ENCODE measurements around the gene FOXE1. TPM values are rescaled to one million over a fixed set of nuclear protein-coding genes. Genes with fewer than 3 reads are reported as not detected.

The FOXE1 gene
- total RNA-seq, 1 experiment from 2014 or later: not detected

DNA sequence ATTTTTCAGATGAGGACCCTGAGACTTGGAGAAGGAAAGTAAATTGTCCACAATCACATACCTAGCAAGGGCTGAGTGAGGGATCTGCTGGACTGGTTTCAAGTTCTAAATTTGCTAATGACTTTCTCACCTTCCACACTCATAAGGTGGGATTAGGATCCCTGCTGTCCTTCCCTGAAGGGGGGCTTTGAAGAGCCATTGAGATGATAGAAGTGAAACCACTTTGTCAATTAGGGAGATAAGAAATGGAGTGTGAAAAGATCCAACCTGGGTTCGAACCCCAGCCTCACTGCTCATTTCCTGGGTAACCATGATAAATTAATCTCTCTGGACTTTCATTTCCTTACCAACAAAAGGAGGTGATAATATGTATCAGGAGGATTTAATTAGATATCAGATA lies 32.7 kb upstream of the FOXE1 start:
- no TSS peak for BruUV-seq (replicated peaks)
- ATAC-seq: no peak
- RAD21 ChIA-PET (ENCODE audit: low non-redundant PET in 1 of 2, low total read pairs in 2 of 2, uncharacterized antibody in 2 of 2, unreplicated experiment in 2 of 2): no interaction called here
- POLR2A ChIA-PET: no interaction called here
- DNase-seq (ENCODE audit: low read depth, low spot score): no peak
- Histone ChIP-seq H3K79me2 (ENCODE audit: insufficient read depth, low read length) (no peaks in the 10 kb centered on the region), H3K27me3 (ENCODE audit: insufficient read depth, low read length) (no peaks in the 10 kb centered on the region), H3K4me3 (replicated peaks in 1 of 2; ENCODE audit: low read depth in 1 of 2, low read length in 2 of 2) (no peak overlapping the region), H3K9ac (ENCODE audit: low read length) (no peak overlapping the region), H3K4me1 (ENCODE audit: control insufficient read depth in 1 of 2, insufficient read depth in 2 of 2, low read length in 2 of 2) (no peaks in the 10 kb centered on the region), H4K20me1 (ENCODE audit: insufficient read depth) (no peaks in the 10 kb centered on the region), H3K4me2 (ENCODE audit: low read length) (no peak overlapping the region), H3K36me3 (ENCODE audit: control insufficient read depth in 1 of 2, insufficient read depth in 2 of 2, low read length in 2 of 2) (no peaks in the 10 kb centered on the region), H3K9me3 (ENCODE audit: control insufficient read depth in 1 of 2, insufficient read depth in 1 of 2, low read depth in 1 of 2, low read length in 2 of 2) (no peaks in the 10 kb centered on the region), H2AFZ (ENCODE audit: low read depth, low read length, poor library complexity, severe bottlenecking) (no peak overlapping the region), H3K27ac (ENCODE audit: low read depth, low read length) (no peak overlapping the region), H3K9me2 (ENCODE audit: insufficient read depth) (no peaks in the 10 kb centered on the region)
- CTCF ChIA-PET: interaction anchor here (0.9 kb wide), 1 partner anchor 8 kb away, joined by 3 read pairs; no protein-coding TSS in a partner anchor
- no peak for TF ChIP-seq POLR2A (IDR thresholded peaks at IDR 0.05; ENCODE audit: borderline replicate concordance, extremely low read depth, insufficient read depth, insufficient read length)
- no peak for TF ChIP-seq EZH2 (IDR thresholded peaks at IDR 0.05)
- no peak for TF ChIP-seq SP1 (IDR thresholded peaks at IDR 0.05; ENCODE audit: low read depth)
- no peak for TF ChIP-seq EGR1 (IDR thresholded peaks at IDR 0.05; ENCODE audit: low read depth)
- intact Hi-C loops (cut with micrococcal nuclease): no loop called here

- Histone ChIP-seq H3K4me3 (replicated peaks in 1 of 2; ENCODE audit: low read depth in 1 of 2, low read length in 2 of 2) (no peak overlapping the region), H3K9me2 (ENCODE audit: insufficient read depth) (no peaks in the 10 kb centered on the region), H3K27me3 (ENCODE audit: insufficient read depth, low read length) (no peaks in the 10 kb centered on the region), H3K79me2 (ENCODE audit: insufficient read depth, low read length) (no peaks in the 10 kb centered on the region), H3K36me3 (ENCODE audit: control insufficient read depth in 1 of 2, insufficient read depth in 2 of 2, low read length in 2 of 2) (no peaks in the 10 kb centered on the region), H4K20me1 (ENCODE audit: insufficient read depth) (no peaks in the 10 kb centered on the region), H3K9ac (ENCODE audit: low read length) (no peak overlapping the region), H3K9me3 (ENCODE audit: control insufficient read depth in 1 of 2, insufficient read depth in 1 of 2, low read depth in 1 of 2, low read length in 2 of 2) (no peaks in the 10 kb centered on the region), H2AFZ (ENCODE audit: low read depth, low read length, poor library complexity, severe bottlenecking) (no peak overlapping the region), H3K4me2 (ENCODE audit: low read length) (no peak overlapping the region), H3K27ac (ENCODE audit: low read depth, low read length) (no peak overlapping the region), H3K4me1 (ENCODE audit: control insufficient read depth in 1 of 2, insufficient read depth in 2 of 2, low read length in 2 of 2) (no peaks in the 10 kb centered on the region)
- TF ChIP-seq EZH2 (IDR thresholded peaks at IDR 0.05): no peak
- TF ChIP-seq ELF1 (IDR thresholded peaks at IDR 0.05; ENCODE audit: borderline replicate concordance, low read depth): no peak
- no peak for TF ChIP-seq SIN3A (IDR thresholded peaks at IDR 0.05; ENCODE audit: low read depth)
- no peak for TF ChIP-seq JUND (IDR thresholded peaks at IDR 0.05)
- no peak for DNase-seq (ENCODE audit: low read depth, low spot score)
- BruUV-seq (replicated peaks): no TSS peak
- intact Hi-C loops (cut with micrococcal nuclease): no loop called here
- RAD21 ChIA-PET (ENCODE audit: low non-redundant PET in 1 of 2, low total read pairs in 2 of 2, uncharacterized antibody in 2 of 2, unreplicated experiment in 2 of 2): no interaction called here
- POLR2A ChIA-PET: no interaction called here
- CTCF ChIA-PET: no interaction called here
- ATAC-seq: no peak
These were observed 21.9 kb upstream of the FOXE1 start for GRCh38 chr9:97830884-97831829.

Data from HCT116 (cell line).